Fibroblast of pulmonary artery (primary cell): Measurements from ENCODE around the gene TTLL5.

ENCODE experiments used
- DNase-seq: peaks from one replicate; pipeline ENCODE4 v3.0.0-alpha.2; 2010; ENCODE audit warnings: low read depth
- H3K4me3 ChIP-seq: replicated peaks from 2 replicates; pipeline ENCODE4 v1.5.1; 2011; ENCODE audit warnings: low read depth, mild to moderate bottlenecking, control low read depth, low read length, moderate library complexity
- CTCF ChIP-seq: IDR thresholded peaks from 2 replicates; pipeline ENCODE4 v1.5.1; 2011; ENCODE audit warnings: mild to moderate bottlenecking, control low read depth, low read length, inconsistent platforms; ENCODE audit errors: missing control alignments

TTLL5 gene

DNA sequence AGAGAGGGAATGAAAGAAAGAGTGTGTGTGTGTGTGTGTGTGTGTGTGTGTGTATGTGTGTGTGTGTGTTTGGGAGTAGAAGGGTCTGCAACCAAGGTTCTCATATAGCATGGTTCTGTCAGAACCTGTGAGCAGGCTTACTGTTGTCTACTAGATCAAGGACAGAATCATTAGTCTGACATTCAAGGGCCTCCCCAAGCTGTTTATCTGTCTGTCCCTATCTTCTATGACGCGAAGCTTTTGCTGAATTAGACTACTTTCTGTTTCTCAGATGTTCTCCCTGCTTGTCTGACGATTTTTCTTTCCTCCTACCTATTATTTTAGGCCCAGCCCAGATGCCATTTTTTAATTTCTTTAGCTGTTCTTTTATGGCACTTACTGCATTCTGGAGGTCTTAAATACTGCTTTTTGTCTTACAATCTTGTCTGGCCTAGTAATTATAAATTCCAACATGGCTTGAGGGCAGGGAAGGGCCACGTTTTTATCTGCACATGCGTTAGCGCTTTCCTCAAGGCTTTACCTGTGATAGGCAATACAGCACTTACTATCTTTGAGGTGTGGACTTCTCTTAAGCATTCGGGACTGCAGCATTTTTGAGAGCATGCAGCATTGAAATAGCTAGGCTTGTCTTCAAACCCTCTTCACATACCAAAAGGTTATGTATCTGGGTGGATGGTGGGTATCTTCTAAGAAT is 150.2 kb downstream of the TTLL5 start:
- H3K4me3 ChIP-seq: no peak overlapping the region
- DNase-seq: no peak
- no peak for TF ChIP-seq CTCF

GRCh38 chr14:75811872-75812499 is 150.9 kb downstream of the TTLL5 start:
- TF ChIP-seq CTCF: no peak
- no peak for DNase-seq

DNA sequence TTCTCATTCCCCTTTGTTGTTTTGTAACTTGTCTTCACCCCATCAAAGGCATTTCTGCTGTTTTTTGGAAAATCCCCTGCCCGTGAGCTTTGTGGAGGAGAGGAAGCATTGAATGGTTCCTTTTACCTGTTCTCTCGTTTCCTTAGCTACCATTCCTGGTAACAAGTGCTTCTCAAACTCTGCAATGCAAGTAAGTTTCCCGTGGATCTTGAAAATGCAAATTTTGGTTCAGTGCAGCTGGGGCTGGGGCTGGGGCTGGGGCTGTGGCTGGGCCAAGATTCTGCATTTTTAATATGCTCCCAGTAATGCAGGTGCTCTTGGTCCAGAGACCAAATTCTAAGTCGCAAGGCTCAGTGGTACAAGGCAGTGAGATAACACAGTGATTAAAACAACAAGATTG is 151.6 kb downstream of the TTLL5 start:
- H3K4me3 ChIP-seq: no peak overlapping the region
- DNase-seq: no peak
- no peak for TF ChIP-seq CTCF

More at GRCh38 chr14:75811872-75812499, 150.9 kb downstream of the TTLL5 start:
- no peak overlapping the region for H3K4me3 ChIP-seq

DNA sequence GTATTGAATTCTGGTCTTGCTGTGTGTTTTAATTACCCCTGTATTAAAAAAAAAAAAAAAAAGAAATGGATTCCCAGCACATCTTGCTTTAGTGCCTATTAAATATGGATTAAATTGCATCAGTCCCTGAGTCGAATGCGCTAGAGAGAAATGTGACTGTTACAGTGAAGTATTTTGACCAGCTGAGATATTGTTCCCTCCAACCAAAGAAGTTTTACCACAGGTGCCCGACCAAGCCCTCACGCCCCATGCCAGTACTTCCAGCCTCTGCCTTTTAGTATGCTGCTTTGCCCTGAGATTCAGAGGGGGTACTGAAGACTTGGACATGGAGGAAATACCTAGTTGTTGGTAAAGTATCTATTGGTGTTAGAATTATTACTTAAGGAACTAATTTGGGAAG is 159.7 kb downstream of the TTLL5 start:
- DNase-seq: no peak
- TF ChIP-seq CTCF: no peak

DNA sequence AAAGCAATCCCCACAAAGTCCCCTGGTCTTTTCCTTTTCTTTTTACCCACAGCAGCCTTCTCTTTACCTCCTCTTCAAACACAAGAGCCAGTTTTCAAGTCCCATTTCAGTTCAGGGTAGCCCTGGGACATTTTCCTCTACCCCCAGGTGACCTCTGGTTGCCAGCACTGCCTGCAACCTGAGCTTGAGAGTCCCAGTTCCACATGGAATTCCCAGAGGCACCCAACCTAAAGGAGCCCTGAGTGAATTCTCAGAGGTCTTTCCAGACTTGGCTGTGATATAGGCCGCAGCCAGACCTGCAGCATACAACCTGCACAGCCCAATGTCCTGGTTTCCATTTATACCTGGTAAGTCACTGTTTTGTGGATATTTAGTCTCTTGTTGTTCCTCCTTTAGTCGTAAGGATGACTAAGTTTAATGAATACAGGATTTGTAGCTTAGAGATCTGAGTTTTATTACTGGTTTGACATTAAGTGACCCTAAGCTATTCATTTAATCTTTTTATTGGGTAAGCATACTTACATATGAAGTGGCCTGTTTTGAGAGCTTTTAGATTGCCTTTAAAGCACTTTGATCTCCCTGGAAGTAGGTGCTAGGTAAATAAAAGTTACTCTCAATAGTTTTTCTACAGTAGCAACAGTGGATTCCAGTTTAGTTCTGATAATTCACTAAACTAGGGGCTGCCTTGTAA is 160.9 kb downstream of the TTLL5 start:
- DNase-seq: peak; percentile 10
- no peak overlapping the region for H3K4me3 ChIP-seq
- TF ChIP-seq CTCF: no peak

More for the DNA sequence above, 159.7 kb downstream of the TTLL5 start:
- no peak overlapping the region for H3K4me3 ChIP-seq

GRCh38 chr14:75822522-75823141 is 161.6 kb downstream of the TTLL5 start:
- H3K4me3 ChIP-seq: no peak overlapping the region
- peak; percentile 70 for DNase-seq
- no peak for TF ChIP-seq CTCF
